Effector CD4-positive, alpha-beta T cell (primary cell): ENCODE data around the gene ALDH8A1.
"Not testable (repeated sequence)": the region's sequence is repeated elsewhere in the genome, so short reads cannot be mapped to it uniquely, and the experiment has no call there.

ENCODE experiments used
- DNase-seq: peaks from one replicate; pipeline ENCODE4 v3.0.0-alpha.2; 2020

Gene ALDH8A1

DNA sequence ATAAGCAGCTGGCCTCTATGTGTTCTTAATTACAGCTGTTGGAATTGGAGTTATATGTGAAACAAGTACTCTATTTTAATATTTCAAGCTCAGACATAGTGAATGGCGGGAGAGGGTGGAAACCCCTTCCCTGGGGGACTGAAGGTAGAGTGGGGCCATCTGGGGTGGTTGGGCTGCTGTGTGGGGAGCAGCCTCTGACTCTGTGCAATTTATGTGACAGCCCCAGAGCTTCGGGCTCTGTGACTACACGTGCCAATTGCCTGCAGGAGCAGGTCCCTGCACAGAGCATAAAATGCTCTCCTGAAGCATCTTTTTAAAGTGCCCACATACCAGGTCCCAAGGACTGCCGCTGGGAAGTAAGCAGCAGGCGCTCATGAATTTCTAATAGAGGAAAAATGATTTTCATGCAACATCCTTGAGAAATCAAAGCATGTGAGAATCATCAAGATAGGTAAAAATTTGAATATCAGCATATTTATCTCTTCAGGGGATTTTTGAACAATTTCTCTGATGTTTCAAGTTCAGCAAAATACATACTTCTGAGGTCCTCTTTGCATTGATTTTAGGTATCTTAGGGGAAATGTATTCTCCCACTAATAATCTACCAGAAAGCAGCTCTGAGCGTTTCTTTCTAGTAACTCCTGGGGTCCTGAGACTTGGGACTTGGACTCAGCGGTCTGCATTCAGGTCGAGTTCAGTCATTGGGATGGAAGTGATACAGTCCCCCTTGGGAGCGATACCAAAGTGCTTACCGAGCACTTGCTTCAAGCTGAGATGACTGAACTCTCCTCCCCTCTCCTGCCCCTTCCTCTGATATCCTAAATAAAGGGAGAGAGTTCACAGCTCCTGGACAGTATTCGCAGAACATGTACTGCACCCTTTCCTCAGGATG, 40.0 kb downstream of the ALDH8A1 start:
- no peak for DNase-seq

GRCh38 chr6:134908906-134909516, 40.9 kb downstream of the ALDH8A1 start:
- DNase-seq = no peak

DNA sequence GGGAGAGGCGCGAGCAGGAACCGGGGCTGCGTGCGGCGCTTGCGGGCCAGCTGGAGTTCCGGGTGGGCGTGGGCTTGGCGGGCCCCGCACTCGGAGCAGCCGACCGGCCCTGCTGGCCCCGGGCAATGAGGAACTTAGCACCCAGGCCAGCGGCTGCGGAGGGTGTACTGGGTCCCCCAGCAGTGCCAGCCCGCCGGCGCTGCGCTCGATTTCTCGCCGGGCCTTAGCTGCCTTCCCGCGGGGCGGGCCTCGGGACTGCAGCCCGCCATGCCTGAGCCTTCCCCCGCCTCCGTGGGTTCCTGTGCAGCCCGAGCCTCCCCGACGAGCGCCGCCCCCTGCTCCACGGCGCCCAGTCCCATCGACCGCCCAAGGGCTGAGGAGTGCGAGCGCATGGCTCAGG, 45.2 kb downstream of the ALDH8A1 start:
- not testable (repeated sequence) for DNase-seq

DNA sequence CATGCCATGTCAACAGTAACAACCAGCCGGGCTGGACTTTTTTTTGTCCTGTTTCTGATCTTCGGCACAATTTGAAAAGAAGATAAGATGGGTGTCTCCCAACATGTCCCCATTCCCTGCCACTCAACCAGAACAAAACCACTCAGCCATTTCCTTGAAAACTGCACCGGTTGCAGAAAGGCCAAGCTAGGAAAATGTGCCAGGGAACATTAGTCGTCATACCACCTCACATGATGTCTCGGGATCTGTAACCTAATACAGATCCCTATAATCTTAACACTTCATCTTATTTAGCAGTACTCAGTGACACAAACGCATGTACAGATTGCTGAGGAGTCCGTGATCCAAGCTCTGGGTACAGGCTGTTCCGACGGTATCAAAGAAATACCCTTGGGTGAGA, 46.5 kb downstream of the ALDH8A1 start:
- no peak for DNase-seq

DNA sequence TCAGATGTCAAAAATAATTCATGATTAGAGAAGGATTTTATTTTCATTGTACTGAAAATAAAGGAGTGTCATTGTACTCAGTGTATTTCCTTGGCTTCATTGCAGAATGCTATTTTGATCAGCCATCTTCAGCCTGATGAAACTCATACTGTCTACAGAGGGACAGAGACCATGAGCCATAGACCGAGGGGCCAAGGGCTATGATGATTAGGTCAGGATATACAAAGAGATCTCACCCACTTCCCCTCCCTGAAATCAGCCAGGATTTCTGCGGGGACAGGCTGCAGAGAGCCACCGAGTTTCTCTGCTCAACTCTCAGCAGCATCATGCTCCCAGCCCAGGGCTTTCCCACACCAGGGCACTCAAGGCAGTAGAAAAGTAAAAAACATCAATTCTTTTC, 47.0 kb downstream of the ALDH8A1 start:
- DNase-seq = no peak

DNA sequence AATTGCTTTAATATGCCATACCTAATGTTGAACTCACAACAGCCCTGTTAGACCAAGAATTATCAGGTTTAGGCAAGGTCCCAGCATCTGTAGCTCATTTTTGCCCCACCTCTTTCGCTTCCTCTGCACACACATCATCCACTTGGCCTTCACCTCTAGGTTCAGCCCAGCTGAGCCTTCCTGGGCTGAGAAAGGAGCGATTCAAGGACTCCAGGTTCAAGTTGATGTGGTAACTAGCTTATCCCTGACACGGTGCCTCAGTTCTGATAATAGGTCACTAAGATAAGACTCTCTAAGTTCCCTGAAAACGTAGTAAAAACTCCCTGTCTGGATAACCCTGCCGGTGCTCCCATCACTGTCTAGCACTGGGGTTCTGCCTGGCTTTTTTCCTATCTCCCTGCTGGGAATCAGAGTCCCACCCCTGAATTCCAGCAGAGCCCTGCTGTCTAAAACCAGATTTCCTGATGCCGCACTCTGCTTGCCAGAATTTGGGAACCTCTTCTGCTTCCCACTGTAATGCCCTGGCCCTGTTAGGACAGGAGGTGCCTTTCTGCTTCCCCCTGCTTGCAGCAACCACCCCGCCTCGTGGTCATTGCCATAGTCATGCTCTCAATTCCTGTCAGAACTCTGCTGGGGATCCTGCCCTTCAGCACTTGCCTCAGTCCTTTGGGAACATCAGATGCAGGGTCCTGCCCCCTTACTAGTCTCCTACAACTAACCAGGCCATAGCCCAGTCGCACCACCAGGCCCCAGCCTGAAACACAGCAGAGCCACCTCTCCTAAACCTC, 47.6 kb downstream of the ALDH8A1 start:
- DNase-seq = no peak

GRCh38 chr6:134898575-134898974, 51.3 kb downstream of the ALDH8A1 start:
- DNase-seq = no peak

GRCh38 chr6:134898166-134898565, 51.7 kb downstream of the ALDH8A1 start:
- DNase-seq = not testable (repeated sequence)

DNA sequence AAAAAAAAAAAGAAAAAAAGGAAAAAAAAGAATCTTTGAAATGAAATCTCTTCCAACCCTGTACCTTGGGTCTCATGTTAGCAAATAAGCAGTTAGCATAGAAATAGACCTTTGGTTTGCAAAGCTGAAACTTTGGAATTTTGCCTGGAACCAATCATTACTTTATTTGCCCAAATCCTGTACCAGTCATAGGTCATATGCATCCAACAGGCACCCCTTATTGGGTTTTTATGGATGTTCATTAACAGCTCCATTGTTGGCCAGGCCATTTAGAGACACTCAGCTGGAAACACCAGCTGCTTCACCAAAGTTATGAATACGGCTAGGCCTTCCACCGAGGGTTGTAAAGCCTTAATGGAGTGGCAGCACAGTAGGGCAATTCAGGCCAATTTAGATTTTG, 53.0 kb downstream of the ALDH8A1 start:
- no peak for DNase-seq

- DNase-seq = no peak
These were observed 55.1 kb downstream of the ALDH8A1 start for GRCh38 chr6:134894800-134895199.

GRCh38 chr6:134892362-134892761, 57.5 kb downstream of the ALDH8A1 start:
- DNase-seq = no peak

DNA sequence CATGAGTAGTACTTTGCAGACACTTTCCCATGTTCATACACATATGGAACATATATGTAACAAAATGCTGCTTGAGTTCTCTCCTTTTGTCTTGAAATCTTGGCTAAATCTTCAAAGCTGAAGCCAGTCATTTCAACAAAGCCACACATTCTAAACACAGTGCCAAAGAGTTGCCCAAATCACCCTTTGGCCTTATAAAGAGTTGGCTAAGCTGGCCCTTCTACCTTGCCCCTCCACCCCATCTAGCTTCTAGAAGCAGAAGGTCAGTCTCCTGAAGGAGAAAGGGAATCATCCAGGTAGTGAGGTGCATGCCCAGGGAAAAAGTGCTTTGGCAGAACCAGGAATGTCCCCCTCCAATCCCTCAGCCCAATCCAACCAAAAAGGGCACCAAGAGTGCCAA, 58.3 kb downstream of the ALDH8A1 start:
- DNase-seq = no peak

GRCh38 chr6:134888316-134888715, 61.6 kb downstream of the ALDH8A1 start:
- no peak for DNase-seq

DNA sequence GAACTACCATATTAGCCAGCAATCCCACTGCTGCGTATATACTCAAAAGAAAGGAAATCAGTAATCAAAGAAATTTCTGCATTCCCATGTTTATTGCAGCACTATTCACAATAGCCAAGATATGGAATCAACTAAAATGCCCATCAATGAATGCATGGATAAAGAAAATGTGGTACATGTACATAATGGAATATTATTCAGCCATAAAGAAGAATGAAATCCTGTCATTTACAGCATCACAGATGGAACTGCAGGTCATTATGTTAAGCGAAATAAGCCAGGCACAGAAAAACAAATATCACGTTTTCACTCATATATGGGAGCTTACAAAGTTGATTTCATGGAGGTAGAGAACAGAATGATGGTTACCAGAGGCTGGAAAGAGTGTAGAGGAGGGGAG, 65.1 kb downstream of the ALDH8A1 start:
- DNase-seq = no peak

GRCh38 chr6:134883314-134883713, 66.6 kb downstream of the ALDH8A1 start:
- DNase-seq = no peak

DNA sequence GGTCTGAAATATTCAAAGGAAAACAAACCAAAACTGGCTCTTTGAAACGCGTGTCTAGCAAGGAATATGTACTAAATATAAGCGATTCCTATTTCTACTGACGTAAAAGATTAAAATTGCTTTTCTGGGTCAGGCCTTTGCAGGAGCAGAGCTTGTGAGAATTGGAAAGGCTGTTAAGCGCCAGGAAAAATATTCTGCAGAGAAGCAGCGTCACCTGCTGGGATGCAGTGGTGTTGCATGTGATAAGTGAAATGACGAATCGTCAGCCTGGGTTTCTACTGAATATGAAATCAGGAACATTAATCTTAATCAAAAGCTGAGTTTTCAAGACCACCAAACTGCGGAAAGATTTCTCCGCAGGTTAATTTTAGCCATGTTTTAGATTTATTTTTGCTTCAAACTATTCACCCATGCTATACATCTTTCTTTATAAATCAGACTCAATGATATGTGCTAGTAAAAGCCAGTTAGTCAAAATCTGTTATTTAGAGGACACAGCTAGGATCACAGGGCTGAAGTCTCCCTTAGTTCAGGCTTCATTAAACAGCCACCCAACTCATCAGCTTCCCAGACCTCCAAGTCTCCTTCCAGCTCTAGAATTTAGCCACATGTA, 67.4 kb downstream of the ALDH8A1 start:
- DNase-seq = peak; percentile 39

- no peak for DNase-seq
These were observed 69.3 kb downstream of the ALDH8A1 start for GRCh38 chr6:134880487-134881190.

GRCh38 chr6:134878136-134878535, 71.8 kb downstream of the ALDH8A1 start:
- no peak for DNase-seq

DNA sequence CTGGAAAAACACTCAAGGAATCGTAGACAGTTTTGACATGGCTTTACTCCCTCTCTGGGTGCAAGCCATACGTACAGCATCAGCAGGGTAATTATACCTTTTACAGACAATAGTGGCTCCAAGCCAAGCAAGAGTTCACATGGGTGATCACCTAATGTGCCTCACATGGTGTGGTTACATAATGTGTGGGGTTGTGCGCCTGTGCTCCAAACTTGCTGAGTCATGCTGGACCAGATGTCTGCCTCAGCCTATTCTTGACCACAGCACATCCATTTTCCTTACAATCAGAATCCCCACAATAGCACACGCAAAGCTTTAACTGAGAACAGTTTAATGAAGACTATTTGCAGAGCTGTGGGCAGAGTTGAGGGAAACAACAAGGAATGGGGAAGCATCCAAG, 74.5 kb downstream of the ALDH8A1 start:
- DNase-seq = no peak

- no peak for DNase-seq
These were observed 76.2 kb downstream of the ALDH8A1 start for GRCh38 chr6:134873500-134874388.
